Measurements from ENCODE around the gene GOSR1. TPM values are rescaled to one million over a fixed set of nuclear protein-coding genes. Genes with fewer than 3 reads are reported as not detected.
"Not testable (repeated sequence)": the region's sequence is repeated elsewhere in the genome, so short reads cannot be mapped to it uniquely, and the experiment has no call there.

Gene GOSR1
- total and polyA plus RNA-seq, 2 donors (not counting 3 experiments of a cell fraction or from before 2014, with no cell fraction given), result 13.8 to 41.0 TPM

DNA sequence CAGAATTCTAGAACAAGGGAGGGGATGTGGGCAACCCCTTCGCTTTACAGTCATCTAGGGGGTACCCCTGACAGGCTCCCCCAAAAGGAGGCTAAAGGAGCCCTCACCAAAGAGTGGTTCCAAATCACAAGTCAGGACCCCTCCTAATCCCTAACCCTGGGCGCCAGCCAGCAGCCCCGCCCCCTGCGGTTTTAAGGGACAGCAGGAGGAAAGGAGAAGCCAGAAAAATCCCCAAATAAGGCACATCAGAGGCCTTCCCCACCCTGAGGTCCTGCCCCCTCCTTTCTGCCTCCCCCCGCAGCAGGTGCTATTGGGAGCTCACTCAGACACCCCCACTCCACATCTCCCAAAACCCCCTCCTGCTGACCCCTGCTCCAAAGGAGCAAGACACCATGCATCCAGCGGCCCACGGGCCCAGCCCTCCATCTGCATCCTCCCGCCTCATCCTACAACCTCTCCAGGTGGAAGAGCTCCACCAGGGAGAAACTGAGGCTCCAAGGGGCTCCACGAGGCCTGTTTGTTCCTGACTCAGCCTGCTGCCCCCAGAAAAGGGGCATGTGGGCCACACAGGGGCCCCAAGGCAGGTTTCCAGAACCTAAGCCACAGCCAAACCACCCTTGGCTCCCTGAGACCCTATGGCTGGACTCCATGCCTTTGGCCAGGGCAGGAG is 93.5 kb downstream of the GOSR1 start:
- Histone ChIP-seq H3K9me3 (replicated peaks; ENCODE audit: control insufficient read depth, insufficient read depth, low read length) (no peaks in the 10 kb centered on the region), H2AFZ (ENCODE audit: low read depth, low read length) (no peak overlapping the region), H3K9me1 (replicated peaks; ENCODE audit: control insufficient read depth, extremely low read depth, insufficient read depth, low read length) (no peaks in the 10 kb centered on the region), H3K36me3 (ENCODE audit: control insufficient read depth in 2 of 2, extremely low read depth in 1 of 2, insufficient read depth in 2 of 2, low read length in 2 of 2) (no peaks in the 10 kb centered on the region), H4K20me1 (replicated peaks; ENCODE audit: control insufficient read depth, extremely low read depth, insufficient read depth, low read length) (no peaks in the 10 kb centered on the region), H3K9ac (replicated peaks; ENCODE audit: extremely low read depth, insufficient read depth, low read length) (no peak overlapping the region), H3K27ac (ENCODE audit: insufficient read depth, low read depth, low read length) (no peak overlapping the region), H3K4me1 (ENCODE audit: control insufficient read depth, extremely low read depth, insufficient read depth, low read length) (no peaks in the 10 kb centered on the region), H3K79me2 (ENCODE audit: control insufficient read depth, insufficient read depth, low read length) (no peaks in the 10 kb centered on the region), H3K4me3 (replicated peaks in 1 of 3; ENCODE audit: insufficient read depth in 1 of 3, low read depth in 1 of 3, low read length in 3 of 3) (no peak overlapping the region), H3K27me3 (ENCODE audit: control insufficient read depth in 2 of 2, insufficient read depth in 2 of 2, low read length in 2 of 2) (peaks cover 0 to 2% of the 10 kb centered on the region in 2 experiments), H3K4me2 (ENCODE audit: insufficient read depth, low read length) (no peak overlapping the region)
- POLR2A ChIA-PET, result no interaction called here
- CTCF ChIA-PET, result no interaction called here
- intact Hi-C loops (cut with micrococcal nuclease) (no loop called here), dilution Hi-C loops (cut with MboI; ENCODE audit: extremely low pct_ligation_motif_present, low sequenced_read_pairs) (no loop called here)
- no peak for FAIRE-seq
- no TSS peak for BruUV-seq (replicated peaks)
- TF ChIP-seq JUN (IDR thresholded peaks at IDR 0.05; ENCODE audit: borderline replicate concordance, insufficient read depth, insufficient read length, low read depth), result no peak
- TF ChIP-seq FOS (IDR thresholded peaks at IDR 0.05; ENCODE audit: borderline replicate concordance, insufficient read depth, low read length), result no peak
- TF ChIP-seq GATA2 (IDR thresholded peaks at IDR 0.05; ENCODE audit: insufficient read depth, insufficient read length, low read depth, low read length), result no peak
- TF ChIP-seq MAX (IDR thresholded peaks at IDR 0.05; ENCODE audit: insufficient read depth, insufficient read length), result no peak
- TF ChIP-seq MYC (IDR thresholded peaks at IDR 0.05; ENCODE audit: low read depth, low read length), result no peak
- no peak for TF ChIP-seq EZH2 (IDR thresholded peaks at IDR 0.05; ENCODE audit: borderline replicate concordance, low read depth, low read length, severe bottlenecking)
- no peak for TF ChIP-seq POLR2A (IDR thresholded peaks at IDR 0.05; ENCODE audit: low read depth, low read length)
- TF ChIP-seq, protein P1, sequence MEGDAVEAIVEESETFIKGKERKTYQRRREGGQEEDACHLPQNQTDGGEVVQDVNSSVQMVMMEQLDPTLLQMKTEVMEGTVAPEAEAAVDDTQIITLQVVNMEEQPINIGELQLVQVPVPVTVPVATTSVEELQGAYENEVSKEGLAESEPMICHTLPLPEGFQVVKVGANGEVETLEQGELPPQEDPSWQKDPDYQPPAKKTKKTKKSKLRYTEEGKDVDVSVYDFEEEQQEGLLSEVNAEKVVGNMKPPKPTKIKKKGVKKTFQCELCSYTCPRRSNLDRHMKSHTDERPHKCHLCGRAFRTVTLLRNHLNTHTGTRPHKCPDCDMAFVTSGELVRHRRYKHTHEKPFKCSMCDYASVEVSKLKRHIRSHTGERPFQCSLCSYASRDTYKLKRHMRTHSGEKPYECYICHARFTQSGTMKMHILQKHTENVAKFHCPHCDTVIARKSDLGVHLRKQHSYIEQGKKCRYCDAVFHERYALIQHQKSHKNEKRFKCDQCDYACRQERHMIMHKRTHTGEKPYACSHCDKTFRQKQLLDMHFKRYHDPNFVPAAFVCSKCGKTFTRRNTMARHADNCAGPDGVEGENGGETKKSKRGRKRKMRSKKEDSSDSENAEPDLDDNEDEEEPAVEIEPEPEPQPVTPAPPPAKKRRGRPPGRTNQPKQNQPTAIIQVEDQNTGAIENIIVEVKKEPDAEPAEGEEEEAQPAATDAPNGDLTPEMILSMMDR (IDR thresholded peaks at IDR 0.05; ENCODE audit: extremely low read depth in 1 of 2, insufficient read depth in 1 of 2, low read depth in 1 of 2, low read length in 2 of 2), result no peak
- no peak for TF ChIP-seq POLR2AphosphoS5 (IDR thresholded peaks at IDR 0.05; ENCODE audit: insufficient read depth, low read depth, low read length)
- no peak for DNase-seq (ENCODE audit: low read depth, low spot score)

GRCh38 chr17:30571404-30571803 is 94.2 kb downstream of the GOSR1 start:
- H3K9ac ChIP-seq (replicated peaks; ENCODE audit: extremely low read depth, insufficient read depth, low read length); H3K36me3 ChIP-seq (ENCODE audit: control insufficient read depth in 2 of 2, extremely low read depth in 1 of 2, insufficient read depth in 2 of 2, low read length in 2 of 2); dilution Hi-C loops (cut with MboI; ENCODE audit: extremely low pct_ligation_motif_present, low sequenced_read_pairs); CTCF ChIA-PET; intact Hi-C loops (cut with micrococcal nuclease); H3K27ac ChIP-seq (ENCODE audit: insufficient read depth, low read depth, low read length); POLR2A ChIA-PET; H3K79me2 ChIP-seq (ENCODE audit: control insufficient read depth, insufficient read depth, low read length); BruUV-seq (replicated peaks); FAIRE-seq; H3K4me1 ChIP-seq (ENCODE audit: control insufficient read depth, extremely low read depth, insufficient read depth, low read length); H3K9me3 ChIP-seq (replicated peaks; ENCODE audit: control insufficient read depth, insufficient read depth, low read length); H2AFZ ChIP-seq (ENCODE audit: low read depth, low read length); H3K27me3 ChIP-seq (ENCODE audit: control insufficient read depth in 2 of 2, insufficient read depth in 2 of 2, low read length in 2 of 2); DNase-seq (ENCODE audit: low read depth, low spot score); H3K4me2 ChIP-seq (ENCODE audit: insufficient read depth, low read length); H4K20me1 ChIP-seq (replicated peaks; ENCODE audit: control insufficient read depth, extremely low read depth, insufficient read depth, low read length); H3K9me1 ChIP-seq (replicated peaks; ENCODE audit: control insufficient read depth, extremely low read depth, insufficient read depth, low read length); H3K4me3 ChIP-seq (replicated peaks in 1 of 3; ENCODE audit: insufficient read depth in 1 of 3, low read depth in 1 of 3, low read length in 3 of 3): not testable (repeated sequence)
